ENCODE data around the gene STRA8. TPM values are rescaled to one million over a fixed set of nuclear protein-coding genes. Genes with fewer than 3 reads are reported as not detected.
A peak's percentile ranks its signal among the peaks of the same experiment; 100 is the strongest.

STRA8 gene
- total RNA-seq, 4 donors from 2014 or later: not detected

DNA sequence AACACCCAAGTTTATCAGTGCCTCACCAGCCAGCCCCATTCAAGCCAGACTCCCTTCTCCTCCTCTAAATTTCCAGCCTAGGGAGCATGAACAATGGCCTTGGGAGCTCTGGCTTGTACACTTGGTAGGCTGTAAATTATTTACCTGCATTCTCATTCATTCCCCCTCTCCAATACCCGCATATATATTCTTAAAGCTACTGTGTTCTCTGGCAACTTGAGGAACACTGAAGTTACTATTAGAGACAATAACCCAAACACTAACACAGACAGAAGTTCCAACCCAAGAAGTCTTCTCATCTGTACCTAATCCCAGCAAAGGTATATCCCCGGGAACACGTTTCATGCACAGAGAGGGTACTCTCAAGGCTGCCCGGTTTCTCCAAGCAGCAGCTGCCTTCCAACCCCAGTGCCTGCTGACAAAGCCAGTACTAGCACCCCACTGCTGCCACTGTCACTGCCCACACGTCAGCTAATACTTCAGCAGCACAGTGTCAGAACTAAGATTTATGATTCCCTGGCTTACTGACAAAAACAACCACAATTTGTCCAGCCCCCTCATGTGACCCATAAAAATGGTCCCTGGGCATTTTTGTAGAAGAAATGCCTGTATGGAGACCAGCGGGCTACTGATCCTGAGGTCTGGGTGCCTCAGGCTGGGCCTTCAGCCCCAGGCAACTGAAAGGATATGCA, 25.4 kb upstream of the STRA8 start:
- no peak for TF ChIP-seq POLR2A (IDR thresholded peaks at IDR 0.05)
- TF ChIP-seq, protein P1, sequence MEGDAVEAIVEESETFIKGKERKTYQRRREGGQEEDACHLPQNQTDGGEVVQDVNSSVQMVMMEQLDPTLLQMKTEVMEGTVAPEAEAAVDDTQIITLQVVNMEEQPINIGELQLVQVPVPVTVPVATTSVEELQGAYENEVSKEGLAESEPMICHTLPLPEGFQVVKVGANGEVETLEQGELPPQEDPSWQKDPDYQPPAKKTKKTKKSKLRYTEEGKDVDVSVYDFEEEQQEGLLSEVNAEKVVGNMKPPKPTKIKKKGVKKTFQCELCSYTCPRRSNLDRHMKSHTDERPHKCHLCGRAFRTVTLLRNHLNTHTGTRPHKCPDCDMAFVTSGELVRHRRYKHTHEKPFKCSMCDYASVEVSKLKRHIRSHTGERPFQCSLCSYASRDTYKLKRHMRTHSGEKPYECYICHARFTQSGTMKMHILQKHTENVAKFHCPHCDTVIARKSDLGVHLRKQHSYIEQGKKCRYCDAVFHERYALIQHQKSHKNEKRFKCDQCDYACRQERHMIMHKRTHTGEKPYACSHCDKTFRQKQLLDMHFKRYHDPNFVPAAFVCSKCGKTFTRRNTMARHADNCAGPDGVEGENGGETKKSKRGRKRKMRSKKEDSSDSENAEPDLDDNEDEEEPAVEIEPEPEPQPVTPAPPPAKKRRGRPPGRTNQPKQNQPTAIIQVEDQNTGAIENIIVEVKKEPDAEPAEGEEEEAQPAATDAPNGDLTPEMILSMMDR (IDR thresholded peaks at IDR 0.05): no peak
- Histone ChIP-seq H3K36me3 (no peaks in the 10 kb centered on the region), H3K27ac (no peak overlapping the region), H3K27me3 (no peaks in the 10 kb centered on the region), H3K4me1 (no peaks in the 10 kb centered on the region), H3K4me3 (no peak overlapping the region), H3K9me3 (no peaks in the 10 kb centered on the region)
- intact Hi-C loops (cut with DNase I; ENCODE audit: low total_unique reads): no loop called here
- DNase-seq: no peak

DNA sequence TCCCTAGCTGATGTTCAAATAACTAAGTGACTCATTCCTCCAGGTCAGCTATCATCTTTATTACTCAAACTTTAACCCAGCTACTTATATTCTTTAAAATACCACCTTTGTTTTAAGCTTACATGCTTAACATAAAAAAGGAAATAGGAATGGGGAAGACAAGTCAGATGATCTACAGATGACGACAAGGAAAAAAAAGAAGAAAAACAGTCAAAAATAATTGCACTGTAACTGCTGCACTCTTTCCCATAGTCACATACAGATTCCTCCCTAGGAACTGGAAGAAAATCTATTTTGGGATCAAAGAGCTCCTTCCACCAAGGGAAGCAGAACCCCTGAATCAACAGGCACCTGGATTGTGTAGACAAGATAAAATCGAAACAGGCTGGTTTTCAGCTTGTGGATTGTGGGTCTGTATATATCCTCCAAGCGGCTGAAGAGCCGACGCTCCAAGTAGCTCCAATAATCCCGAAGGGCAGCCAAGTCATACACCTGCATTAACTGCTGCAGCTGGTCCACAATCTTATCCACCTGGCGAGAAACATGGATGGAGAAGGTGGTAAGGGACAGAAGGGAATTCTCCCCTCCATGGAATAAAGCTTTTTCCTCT, 24.3 kb upstream of the STRA8 start:
- no peaks in the 10 kb centered on the region for H3K27me3 ChIP-seq
- no peaks in the 10 kb centered on the region for H3K9me3 ChIP-seq
- H3K4me3 ChIP-seq: no peak overlapping the region
- intact Hi-C loops (cut with DNase I; ENCODE audit: low total_unique reads): no loop called here
- TF ChIP-seq POLR2A (IDR thresholded peaks at IDR 0.05): no peak
- TF ChIP-seq, protein P1 (IDR thresholded peaks at IDR 0.05): no peak
- no peaks in the 10 kb centered on the region for H3K4me1 ChIP-seq
- DNase-seq: no peak
- no peak overlapping the region for H3K27ac ChIP-seq
- H3K36me3 ChIP-seq: no peaks in the 10 kb centered on the region

DNA sequence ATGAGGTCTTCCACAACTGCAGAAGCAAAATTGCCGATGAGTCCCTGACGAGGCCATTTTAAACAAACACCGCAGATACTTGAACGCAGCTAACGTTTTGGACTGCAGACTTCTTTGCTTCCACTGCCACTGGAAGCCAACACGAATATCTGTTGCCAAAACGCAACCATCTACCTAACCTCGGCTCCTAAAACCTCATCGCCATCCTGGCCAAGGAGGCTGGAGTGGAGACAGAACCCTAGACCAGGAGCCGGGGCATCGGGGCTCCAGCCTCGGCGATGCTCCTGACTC, 22.8 kb upstream of the STRA8 start:
- Histone ChIP-seq H3K4me3 (peak overlapping the region; percentile 56 to 79), H3K36me3 (no peaks in the 10 kb centered on the region), H3K9me3 (no peaks in the 10 kb centered on the region), H3K27ac (peak overlapping the region; percentile 92 to 95), H3K4me1 (no peaks in the 10 kb centered on the region), H3K27me3 (no peaks in the 10 kb centered on the region)
- TF ChIP-seq, protein P1 (IDR thresholded peaks at IDR 0.05): no peak
- intact Hi-C loops (cut with DNase I; ENCODE audit: low total_unique reads): no loop called here
- peak in 1 of 2 donors; percentile 37 for DNase-seq

DNA sequence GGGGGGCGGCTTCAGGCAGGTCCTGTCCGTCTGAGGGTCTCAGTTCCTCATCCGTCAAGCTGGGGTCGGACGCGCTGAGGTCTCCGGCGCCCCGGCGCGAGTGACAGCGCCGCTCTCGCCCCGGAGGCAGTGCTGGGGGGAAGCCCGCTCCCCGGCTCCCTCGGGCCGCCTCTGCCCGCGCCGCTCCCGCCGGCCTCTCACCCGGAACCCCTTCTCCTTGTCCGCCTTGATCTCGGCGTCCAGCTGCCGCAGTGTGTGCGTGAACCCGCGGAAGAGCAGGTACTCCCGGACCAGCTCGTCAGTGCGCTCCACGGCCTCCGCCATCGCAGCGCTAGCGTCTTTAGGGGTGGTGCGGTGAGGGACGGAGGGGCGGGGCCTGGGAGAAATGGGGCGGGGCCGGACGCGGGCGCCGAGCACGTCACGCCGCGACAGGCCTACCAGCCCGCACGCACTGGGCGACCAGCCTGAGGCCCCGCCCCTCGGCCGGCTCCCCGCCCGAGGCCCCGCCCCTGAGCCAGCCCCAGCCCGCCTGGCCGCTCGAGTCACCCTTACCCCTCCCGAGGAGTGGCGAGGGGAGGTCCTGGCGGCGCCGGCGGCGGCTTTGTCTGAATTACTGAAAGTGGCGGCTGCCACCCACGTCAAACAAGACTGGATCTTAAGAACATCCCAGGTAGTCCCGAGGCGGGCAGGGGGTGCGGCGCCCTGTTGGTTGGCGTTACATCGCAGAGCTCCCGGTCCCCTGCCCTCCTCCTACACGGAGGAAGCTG, 22.3 kb upstream of the STRA8 start, which contains the start of gene WDR91:
Gene WDR91 (minus strand): TSS at position 348 of the 767 bp plus-strand sequence. CDS start 24 bp downstream, at position 324.
- peak; percentile 87 to 90 for TF ChIP-seq POLR2A (IDR thresholded peaks at IDR 0.05)
- TF ChIP-seq, protein P1 (IDR thresholded peaks at IDR 0.05): peak in 3 of 4 experiments; percentile 2 to 29 (median 18)
- H3K27me3 ChIP-seq: no peaks in the 10 kb centered on the region
- intact Hi-C loops (cut with DNase I; ENCODE audit: low total_unique reads): no loop called here
- DNase-seq: peak; percentile 95 to 98
- H3K27ac ChIP-seq: peak within 1 kb of the TSS; percentile 95 to 96
- no peaks in the 10 kb centered on the region for H3K4me1 ChIP-seq
- H3K36me3 ChIP-seq: no peaks in the 10 kb centered on the region
- H3K9me3 ChIP-seq: no peaks in the 10 kb centered on the region
- peak within 1 kb of the TSS; percentile 64 to 79 for H3K4me3 ChIP-seq

All from uterus (tissue), 4 donors.